OCI-LY3 (cell line): ENCODE results near the gene FRRS1L.

Source experiments
- EZH2phosphoT487 ChIP-seq: fragments of 200-600 bp; shearing (Covaris generic); IDR thresholded peaks from 2 replicates; pipeline ENCODE4 v1.6.1; 2018; ENCODE audit warnings: antibody characterized with exemption, mixed run types, low read depth
- TF ChIP-seq, protein P1 (sequence below): fragments of 200-600, 300-600 bp; sonication (generic); IDR thresholded peaks from 2 replicates; pipeline ENCODE4 v1.5.1; 2014; ENCODE audit warnings: antibody characterized with exemption, low read length, low read depth

DNA sequence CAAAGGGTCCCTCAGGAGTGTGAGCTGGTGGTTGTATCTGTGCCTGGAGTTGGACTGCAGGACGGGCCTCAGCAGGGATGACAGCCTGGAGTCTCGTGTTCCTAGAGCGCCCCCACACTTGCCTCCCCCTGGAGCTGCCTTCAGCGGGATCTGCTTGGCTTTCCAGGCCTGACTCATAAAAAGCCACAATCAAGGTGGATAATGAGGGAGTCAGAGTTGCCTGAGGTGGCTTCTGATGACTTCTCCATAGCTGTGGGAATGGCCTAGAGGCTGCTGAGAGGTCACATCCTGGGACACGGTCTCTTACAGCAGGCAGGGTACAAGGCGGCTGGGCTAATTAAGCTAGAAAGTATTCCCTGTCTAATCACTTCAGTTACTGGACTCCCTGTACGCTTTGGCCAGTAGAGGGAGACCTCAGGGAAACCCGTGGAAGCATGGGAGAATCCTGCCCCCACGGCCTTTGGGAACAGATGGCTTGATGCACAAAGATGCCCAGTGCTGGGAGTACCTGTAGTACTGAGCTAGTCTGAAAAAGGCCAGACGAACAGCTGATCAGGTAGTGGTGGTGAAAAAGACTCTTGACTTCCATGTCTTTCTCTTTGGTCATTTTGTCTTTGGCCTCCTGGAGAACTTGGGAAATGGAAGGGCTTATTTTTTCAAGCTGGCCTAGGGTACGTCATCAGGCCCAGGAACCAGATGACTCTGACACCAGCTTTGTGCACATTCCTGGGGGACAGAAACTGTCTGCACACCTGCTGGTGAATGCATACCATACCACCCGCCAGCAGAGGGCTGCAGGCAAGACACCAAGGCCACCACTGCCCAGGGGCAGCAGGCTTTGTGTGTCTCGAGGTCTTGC is 16.1 kb upstream of the FRRS1L start:
- TF ChIP-seq, protein P1, sequence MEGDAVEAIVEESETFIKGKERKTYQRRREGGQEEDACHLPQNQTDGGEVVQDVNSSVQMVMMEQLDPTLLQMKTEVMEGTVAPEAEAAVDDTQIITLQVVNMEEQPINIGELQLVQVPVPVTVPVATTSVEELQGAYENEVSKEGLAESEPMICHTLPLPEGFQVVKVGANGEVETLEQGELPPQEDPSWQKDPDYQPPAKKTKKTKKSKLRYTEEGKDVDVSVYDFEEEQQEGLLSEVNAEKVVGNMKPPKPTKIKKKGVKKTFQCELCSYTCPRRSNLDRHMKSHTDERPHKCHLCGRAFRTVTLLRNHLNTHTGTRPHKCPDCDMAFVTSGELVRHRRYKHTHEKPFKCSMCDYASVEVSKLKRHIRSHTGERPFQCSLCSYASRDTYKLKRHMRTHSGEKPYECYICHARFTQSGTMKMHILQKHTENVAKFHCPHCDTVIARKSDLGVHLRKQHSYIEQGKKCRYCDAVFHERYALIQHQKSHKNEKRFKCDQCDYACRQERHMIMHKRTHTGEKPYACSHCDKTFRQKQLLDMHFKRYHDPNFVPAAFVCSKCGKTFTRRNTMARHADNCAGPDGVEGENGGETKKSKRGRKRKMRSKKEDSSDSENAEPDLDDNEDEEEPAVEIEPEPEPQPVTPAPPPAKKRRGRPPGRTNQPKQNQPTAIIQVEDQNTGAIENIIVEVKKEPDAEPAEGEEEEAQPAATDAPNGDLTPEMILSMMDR = peak; percentile 60
- TF ChIP-seq EZH2phosphoT487 = no peak
